Activated T-helper 17 cell treated with anti-CD3 and anti-CD28 coated beads, Interleukin-2, amount 50 U/mL, for 72 hours (primary cell): ENCODE data around the gene EIF1. TPM values are rescaled to one million over a fixed set of nuclear protein-coding genes. Genes with fewer than 3 reads are reported as not detected.
"Not testable (repeated sequence)": the region's sequence is repeated elsewhere in the genome, so short reads cannot be mapped to it uniquely, and the experiment has no call there.

Experiments
- ATAC-seq: fragments of 150-1000 bp; cut with Tn5 transposase; replicated peaks from 2 replicates; pipeline ENCODE4 v1.10.0; 2021; ENCODE audit warnings: mild to moderate bottlenecking, moderate library complexity
- H3K27ac Mint-ChIP-seq: one replicate; pipeline ENCODE4 v1.8.0; 2022; ENCODE audit warnings: mixed read lengths
- H3K27me3 Mint-ChIP-seq: one replicate; pipeline ENCODE4 v1.8.0; 2022; ENCODE audit warnings: mixed read lengths
- H3K36me3 Mint-ChIP-seq: one replicate; pipeline ENCODE4 v1.8.0; 2022; ENCODE audit warnings: low read depth, mild to moderate bottlenecking, mixed read lengths
- H3K4me1 Mint-ChIP-seq: one replicate; pipeline ENCODE4 v1.8.0; 2022; ENCODE audit warnings: mixed read lengths
- H3K4me3 Mint-ChIP-seq: one replicate; pipeline ENCODE4 v1.8.0; 2022; ENCODE audit warnings: mild to moderate bottlenecking, mixed read lengths
- H3K9me3 Mint-ChIP-seq: one replicate; pipeline ENCODE4 v1.8.0; 2022; ENCODE audit warnings: mixed read lengths
- total RNA-seq, 2 donors: library from RNA; stranded (reverse); gene quantifications; one replicate each; pipeline ENCODE4 v1.2.3, GENCODE V29; 2022

EIF1 gene
- total RNA-seq, 2 donors from 2014 or later, result 925 to 935 TPM

- Mint-ChIP-seq H3K4me1 (peaks cover 32% of the 10 kb centered on the region), H3K9me3 (no peaks in the 10 kb centered on the region), H3K36me3 (peaks cover 6% of the 10 kb centered on the region), H3K27me3 (no peaks in the 10 kb centered on the region), H3K4me3 (peak overlapping the region; percentile 93), H3K27ac (peak overlapping the region; percentile 97)
- ATAC-seq, result no peak
These were observed 23.8 kb upstream of the EIF1 start for GRCh38 chr17:41664587-41665565.

GRCh38 chr17:41665566-41666236, 23.0 kb upstream of the EIF1 start:
- peak; percentile 80 for ATAC-seq
- H3K4me1 Mint-ChIP-seq, result peaks cover 32% of the 10 kb centered on the region
- peak overlapping the region; percentile 97 for H3K27ac Mint-ChIP-seq
- H3K36me3 Mint-ChIP-seq, result peaks cover 6% of the 10 kb centered on the region
- no peaks in the 10 kb centered on the region for H3K27me3 Mint-ChIP-seq
- H3K4me3 Mint-ChIP-seq, result peak overlapping the region; percentile 93
- H3K9me3 Mint-ChIP-seq, result no peaks in the 10 kb centered on the region

GRCh38 chr17:41666237-41666641, 22.4 kb upstream of the EIF1 start:
- no peaks in the 10 kb centered on the region for H3K9me3 Mint-ChIP-seq
- ATAC-seq, result peak; percentile 66
- peak overlapping the region; percentile 93 for H3K4me3 Mint-ChIP-seq
- peaks cover 32% of the 10 kb centered on the region for H3K4me1 Mint-ChIP-seq
- peaks cover 6% of the 10 kb centered on the region for H3K36me3 Mint-ChIP-seq
- no peaks in the 10 kb centered on the region for H3K27me3 Mint-ChIP-seq
- peak overlapping the region; percentile 97 for H3K27ac Mint-ChIP-seq

GRCh38 chr17:41666708-41667279, 21.9 kb upstream of the EIF1 start:
- Mint-ChIP-seq H3K27ac (peak overlapping the region; percentile 97), H3K4me1 (peaks cover 32% of the 10 kb centered on the region), H3K4me3 (peak overlapping the region; percentile 93), H3K9me3 (no peaks in the 10 kb centered on the region), H3K36me3 (peaks cover 6% of the 10 kb centered on the region), H3K27me3 (no peaks in the 10 kb centered on the region)
- ATAC-seq, result peak; percentile 53

GRCh38 chr17:41667280-41668041, 21.2 kb upstream of the EIF1 start:
- Mint-ChIP-seq H3K36me3 (peaks cover 6% of the 10 kb centered on the region), H3K27ac (peak overlapping the region; percentile 97), H3K4me3 (peak overlapping the region; percentile 93), H3K9me3 (no peaks in the 10 kb centered on the region), H3K27me3 (no peaks in the 10 kb centered on the region), H3K4me1 (peaks cover 32% of the 10 kb centered on the region)
- no peak for ATAC-seq

- peak overlapping the region; percentile 81 for H3K27ac Mint-ChIP-seq
These were observed 16.5 kb upstream of the EIF1 start for GRCh38 chr17:41672153-41672552.

GRCh38 chr17:41675157-41676057, 13.3 kb upstream of the EIF1 start:
- H3K27me3 Mint-ChIP-seq, H3K9me3 Mint-ChIP-seq, H3K36me3 Mint-ChIP-seq, H3K27ac Mint-ChIP-seq, ATAC-seq, H3K4me3 Mint-ChIP-seq: not testable (repeated sequence)
- peaks cover 30% of the 10 kb centered on the region for H3K4me1 Mint-ChIP-seq

More at GRCh38 chr17:41672153-41672552, 16.5 kb upstream of the EIF1 start:
- peak overlapping the region; percentile 59 for H3K4me3 Mint-ChIP-seq
- H3K9me3 Mint-ChIP-seq, result no peaks in the 10 kb centered on the region
- peaks cover 20% of the 10 kb centered on the region for H3K4me1 Mint-ChIP-seq
- peak; percentile 61 for ATAC-seq
- H3K36me3 Mint-ChIP-seq, result no peaks in the 10 kb centered on the region
- H3K27me3 Mint-ChIP-seq, result no peaks in the 10 kb centered on the region

- H3K27ac Mint-ChIP-seq, result no peak overlapping the region
- ATAC-seq, result no peak
These were observed 12.6 kb upstream of the EIF1 start for GRCh38 chr17:41676058-41676419.

GRCh38 chr17:41678411-41678906, 10.2 kb upstream of the EIF1 start:
- Mint-ChIP-seq H3K27me3 (no peaks in the 10 kb centered on the region), H3K4me3 (peak overlapping the region; percentile 85), H3K27ac (peak overlapping the region; percentile 91), H3K9me3 (no peaks in the 10 kb centered on the region), H3K36me3 (no peaks in the 10 kb centered on the region), H3K4me1 (peaks cover 30% of the 10 kb centered on the region)
- ATAC-seq, result peak; percentile 39

More at GRCh38 chr17:41676058-41676419, 12.6 kb upstream of the EIF1 start:
- Mint-ChIP-seq H3K4me3 (no peak overlapping the region), H3K27me3 (no peaks in the 10 kb centered on the region), H3K36me3 (no peaks in the 10 kb centered on the region), H3K4me1 (peaks cover 30% of the 10 kb centered on the region), H3K9me3 (no peaks in the 10 kb centered on the region)

GRCh38 chr17:41678907-41679739, 9.6 kb upstream of the EIF1 start:
- ATAC-seq, result peak; percentile 94
- no peaks in the 10 kb centered on the region for H3K27me3 Mint-ChIP-seq
- H3K9me3 Mint-ChIP-seq, result no peaks in the 10 kb centered on the region
- peaks cover 30% of the 10 kb centered on the region for H3K4me1 Mint-ChIP-seq
- peak overlapping the region; percentile 91 for H3K27ac Mint-ChIP-seq
- peak overlapping the region; percentile 85 for H3K4me3 Mint-ChIP-seq
- no peaks in the 10 kb centered on the region for H3K36me3 Mint-ChIP-seq

GRCh38 chr17:41679740-41680425, 8.8 kb upstream of the EIF1 start:
- Mint-ChIP-seq H3K9me3 (no peaks in the 10 kb centered on the region), H3K27me3 (no peaks in the 10 kb centered on the region), H3K4me3 (peak overlapping the region; percentile 85), H3K36me3 (no peaks in the 10 kb centered on the region), H3K4me1 (peaks cover 30% of the 10 kb centered on the region), H3K27ac (peak overlapping the region; percentile 91)
- ATAC-seq, result no peak

- Mint-ChIP-seq H3K27me3 (no peaks in the 10 kb centered on the region), H3K4me3 (peak overlapping the region; percentile 85), H3K9me3 (no peaks in the 10 kb centered on the region), H3K27ac (no peak overlapping the region), H3K36me3 (no peaks in the 10 kb centered on the region), H3K4me1 (peaks cover 30% of the 10 kb centered on the region)
- no peak for ATAC-seq
These were observed 8.2 kb upstream of the EIF1 start for GRCh38 chr17:41680426-41681040.
